ENCODE measurements around the gene CACNG7.

The CACNG7 gene

DNA sequence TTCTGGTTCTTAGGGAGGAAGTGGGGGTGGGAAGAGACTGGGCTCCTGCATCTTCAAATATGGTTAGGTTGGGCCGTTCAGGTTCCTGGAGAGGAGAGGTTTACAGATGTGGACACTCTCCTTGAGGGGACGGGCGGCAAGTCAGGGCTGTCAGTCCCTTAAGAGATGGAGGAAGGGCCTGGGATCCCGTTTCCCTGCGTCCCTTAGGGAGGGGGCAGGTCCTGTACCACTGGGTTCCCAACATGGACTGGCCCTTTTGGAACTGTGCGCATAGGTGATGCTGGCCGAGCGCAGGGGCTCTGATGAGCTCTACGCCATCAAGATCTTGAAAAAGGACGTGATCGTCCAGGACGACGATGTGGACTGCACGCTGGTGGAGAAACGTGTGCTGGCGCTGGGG is 10.9 kb upstream of the CACNG7 start:
- H3K4me3 ChIP-seq (replicated peaks; ENCODE audit: insufficient read depth, low read length) = no peak overlapping the region
- H3K27ac ChIP-seq (replicated peaks) = no peak overlapping the region
- no peak for DNase-seq (ENCODE audit: low read depth in 1 of 2, low spot score in 1 of 2)
- TF ChIP-seq, protein P1, sequence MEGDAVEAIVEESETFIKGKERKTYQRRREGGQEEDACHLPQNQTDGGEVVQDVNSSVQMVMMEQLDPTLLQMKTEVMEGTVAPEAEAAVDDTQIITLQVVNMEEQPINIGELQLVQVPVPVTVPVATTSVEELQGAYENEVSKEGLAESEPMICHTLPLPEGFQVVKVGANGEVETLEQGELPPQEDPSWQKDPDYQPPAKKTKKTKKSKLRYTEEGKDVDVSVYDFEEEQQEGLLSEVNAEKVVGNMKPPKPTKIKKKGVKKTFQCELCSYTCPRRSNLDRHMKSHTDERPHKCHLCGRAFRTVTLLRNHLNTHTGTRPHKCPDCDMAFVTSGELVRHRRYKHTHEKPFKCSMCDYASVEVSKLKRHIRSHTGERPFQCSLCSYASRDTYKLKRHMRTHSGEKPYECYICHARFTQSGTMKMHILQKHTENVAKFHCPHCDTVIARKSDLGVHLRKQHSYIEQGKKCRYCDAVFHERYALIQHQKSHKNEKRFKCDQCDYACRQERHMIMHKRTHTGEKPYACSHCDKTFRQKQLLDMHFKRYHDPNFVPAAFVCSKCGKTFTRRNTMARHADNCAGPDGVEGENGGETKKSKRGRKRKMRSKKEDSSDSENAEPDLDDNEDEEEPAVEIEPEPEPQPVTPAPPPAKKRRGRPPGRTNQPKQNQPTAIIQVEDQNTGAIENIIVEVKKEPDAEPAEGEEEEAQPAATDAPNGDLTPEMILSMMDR (IDR thresholded peaks at IDR 0.05; ENCODE audit: insufficient read depth, low read length) = no peak
- no peak for TF ChIP-seq GABPA (IDR thresholded peaks at IDR 0.05; ENCODE audit: low read depth)
- TF ChIP-seq, protein P2, sequence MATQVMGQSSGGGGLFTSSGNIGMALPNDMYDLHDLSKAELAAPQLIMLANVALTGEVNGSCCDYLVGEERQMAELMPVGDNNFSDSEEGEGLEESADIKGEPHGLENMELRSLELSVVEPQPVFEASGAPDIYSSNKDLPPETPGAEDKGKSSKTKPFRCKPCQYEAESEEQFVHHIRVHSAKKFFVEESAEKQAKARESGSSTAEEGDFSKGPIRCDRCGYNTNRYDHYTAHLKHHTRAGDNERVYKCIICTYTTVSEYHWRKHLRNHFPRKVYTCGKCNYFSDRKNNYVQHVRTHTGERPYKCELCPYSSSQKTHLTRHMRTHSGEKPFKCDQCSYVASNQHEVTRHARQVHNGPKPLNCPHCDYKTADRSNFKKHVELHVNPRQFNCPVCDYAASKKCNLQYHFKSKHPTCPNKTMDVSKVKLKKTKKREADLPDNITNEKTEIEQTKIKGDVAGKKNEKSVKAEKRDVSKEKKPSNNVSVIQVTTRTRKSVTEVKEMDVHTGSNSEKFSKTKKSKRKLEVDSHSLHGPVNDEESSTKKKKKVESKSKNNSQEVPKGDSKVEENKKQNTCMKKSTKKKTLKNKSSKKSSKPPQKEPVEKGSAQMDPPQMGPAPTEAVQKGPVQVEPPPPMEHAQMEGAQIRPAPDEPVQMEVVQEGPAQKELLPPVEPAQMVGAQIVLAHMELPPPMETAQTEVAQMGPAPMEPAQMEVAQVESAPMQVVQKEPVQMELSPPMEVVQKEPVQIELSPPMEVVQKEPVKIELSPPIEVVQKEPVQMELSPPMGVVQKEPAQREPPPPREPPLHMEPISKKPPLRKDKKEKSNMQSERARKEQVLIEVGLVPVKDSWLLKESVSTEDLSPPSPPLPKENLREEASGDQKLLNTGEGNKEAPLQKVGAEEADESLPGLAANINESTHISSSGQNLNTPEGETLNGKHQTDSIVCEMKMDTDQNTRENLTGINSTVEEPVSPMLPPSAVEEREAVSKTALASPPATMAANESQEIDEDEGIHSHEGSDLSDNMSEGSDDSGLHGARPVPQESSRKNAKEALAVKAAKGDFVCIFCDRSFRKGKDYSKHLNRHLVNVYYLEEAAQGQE (IDR thresholded peaks at IDR 0.05; ENCODE audit: insufficient replicate concordance, low read depth) = no peak
- no peaks in the 10 kb centered on the region for H3K27me3 ChIP-seq (ENCODE audit: insufficient read depth, poor library complexity, severe bottlenecking)

DNA sequence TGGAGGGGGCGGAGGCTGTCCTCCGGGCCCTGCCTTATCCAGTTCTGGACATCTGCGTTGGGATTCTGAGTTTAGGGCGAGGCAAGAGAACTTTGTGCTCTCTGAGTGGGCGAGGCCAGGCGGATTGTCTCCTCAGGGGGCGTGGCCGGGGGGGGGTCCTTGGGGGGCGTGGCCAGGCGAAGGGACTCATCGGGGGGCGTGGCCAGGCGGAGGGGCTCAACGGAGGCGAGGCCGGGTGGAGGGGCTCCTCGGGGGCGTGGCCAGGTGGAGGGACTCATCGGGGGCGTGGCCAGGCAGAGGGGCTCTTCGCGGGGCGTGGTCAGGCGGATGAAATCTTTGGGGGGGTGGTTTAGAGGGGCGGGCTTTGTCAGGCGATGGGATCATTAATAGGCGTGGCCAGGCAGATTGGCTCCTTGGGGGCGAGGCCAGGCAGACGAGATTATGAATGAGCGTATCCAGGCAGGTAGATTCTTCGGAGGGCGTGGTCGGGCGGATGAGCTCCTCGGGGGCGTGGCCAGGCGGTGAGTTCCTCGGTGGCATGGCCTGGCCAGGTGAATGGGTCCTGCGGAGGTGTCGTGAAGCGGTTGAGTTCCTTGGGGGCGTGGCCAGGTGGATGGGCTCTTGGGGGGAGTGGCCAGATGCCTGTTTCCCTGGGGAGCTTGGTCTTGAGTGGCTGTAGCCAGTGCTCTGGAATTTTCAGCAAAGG is 10.3 kb upstream of the CACNG7 start:
- no peak for DNase-seq (ENCODE audit: low read depth in 1 of 2, low spot score in 1 of 2)

DNA sequence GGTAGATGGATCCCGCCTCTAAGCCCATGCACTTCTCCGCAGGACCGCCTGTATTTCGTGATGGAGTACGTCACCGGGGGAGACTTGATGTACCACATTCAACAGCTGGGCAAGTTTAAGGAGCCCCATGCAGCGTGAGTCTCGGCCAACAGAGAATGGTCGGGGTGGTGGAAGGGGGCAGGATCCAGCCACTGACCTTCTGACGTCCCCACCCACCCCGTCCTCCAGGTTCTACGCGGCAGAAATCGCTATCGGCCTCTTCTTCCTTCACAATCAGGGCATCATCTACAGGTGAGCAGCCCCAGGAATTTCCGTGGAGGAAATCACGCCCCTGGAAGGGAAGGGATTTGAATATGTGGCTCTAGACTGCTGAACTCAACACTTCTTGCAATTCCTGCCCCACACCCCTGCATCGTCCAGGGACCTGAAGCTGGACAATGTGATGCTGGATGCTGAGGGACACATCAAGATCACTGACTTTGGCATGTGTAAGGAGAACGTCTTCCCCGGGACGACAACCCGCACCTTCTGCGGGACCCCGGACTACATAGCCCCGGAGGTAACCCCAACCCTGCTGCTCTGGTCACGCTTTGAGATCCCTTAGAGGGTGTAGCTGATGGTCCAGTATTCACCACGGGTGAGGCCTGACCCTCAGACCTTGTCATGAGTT is 8.8 kb upstream of the CACNG7 start:
- no peak for DNase-seq (ENCODE audit: low read depth in 1 of 2, low spot score in 1 of 2)
- Histone ChIP-seq H3K27ac (replicated peaks) (no peak overlapping the region), H3K4me3 (replicated peaks; ENCODE audit: insufficient read depth, low read length) (no peak overlapping the region), H3K27me3 (ENCODE audit: insufficient read depth, poor library complexity, severe bottlenecking) (no peaks in the 10 kb centered on the region)
- TF ChIP-seq SPI1 (IDR thresholded peaks at IDR 0.05; ENCODE audit: borderline replicate concordance, low read depth) (no peak), GABPA (IDR thresholded peaks at IDR 0.05; ENCODE audit: low read depth) (no peak), POLR2AphosphoS5 (IDR thresholded peaks at IDR 0.05; ENCODE audit: low read depth) (no peak)
- TF ChIP-seq, protein P1 (IDR thresholded peaks at IDR 0.05; ENCODE audit: insufficient read depth, low read length) = no peak
- TF ChIP-seq, protein P2 (IDR thresholded peaks at IDR 0.05; ENCODE audit: insufficient replicate concordance, low read depth) = no peak

More for the DNA sequence above, 10.3 kb upstream of the CACNG7 start:
- Histone ChIP-seq H3K4me3 (replicated peaks; ENCODE audit: insufficient read depth, low read length) (no peak overlapping the region), H3K27me3 (ENCODE audit: insufficient read depth, poor library complexity, severe bottlenecking) (no peaks in the 10 kb centered on the region), H3K27ac (replicated peaks) (no peak overlapping the region)
- TF ChIP-seq POLR2AphosphoS5 (IDR thresholded peaks at IDR 0.05; ENCODE audit: low read depth) (no peak), GABPA (IDR thresholded peaks at IDR 0.05; ENCODE audit: low read depth) (no peak), SPI1 (IDR thresholded peaks at IDR 0.05; ENCODE audit: borderline replicate concordance, low read depth) (no peak)
- TF ChIP-seq, protein P2 (IDR thresholded peaks at IDR 0.05; ENCODE audit: insufficient replicate concordance, low read depth) = no peak
- TF ChIP-seq, protein P1 (IDR thresholded peaks at IDR 0.05; ENCODE audit: insufficient read depth, low read length) = no peak
